Activated T-helper 2 cell treated with anti-CD3 and anti-CD28 coated beads, Interferon-gamma antibody, Interleukin-2, Interleukin-4, amounts not matched to agents 10 μg/mL and 5 μg/mL and 100 μg/mL, durations not matched to agents 14 hours and 24 hours and 36 hours (primary cell): ENCODE results near the gene KIAA1217. TPM values are rescaled to one million over a fixed set of nuclear protein-coding genes. Genes with fewer than 3 reads are reported as not detected.

Experiments used
- DNase-seq: peaks from one replicate; pipeline ENCODE4 v3.0.0; 2021; ENCODE audit warnings: low spot score
- H3K27ac Mint-ChIP-seq: one replicate; pipeline ENCODE4 v1.8.0; 2021; ENCODE audit warnings: mixed read lengths
- H3K27me3 Mint-ChIP-seq: one replicate; pipeline ENCODE4 v1.8.0; 2021; ENCODE audit warnings: low read depth, mixed read lengths
- H3K36me3 Mint-ChIP-seq: one replicate; pipeline ENCODE4 v1.8.0; 2021; ENCODE audit warnings: low read depth, mixed read lengths
- H3K4me1 Mint-ChIP-seq: one replicate; pipeline ENCODE4 v1.8.0; 2021; ENCODE audit warnings: low read depth, mixed read lengths
- H3K4me3 Mint-ChIP-seq: one replicate; pipeline ENCODE4 v1.8.0; 2021; ENCODE audit warnings: low read depth, mild to moderate bottlenecking, moderate library complexity, mixed read lengths
- H3K9me3 Mint-ChIP-seq: one replicate; pipeline ENCODE4 v1.8.0; 2021; ENCODE audit warnings: mixed read lengths
- intact Hi-C: fragments of 100-400 bp; cut with micrococcal nuclease; formaldehyde crosslinking; loops from one replicate; pipeline ENCODE4 v1.15.1; 2023
- total RNA-seq: library from RNA; stranded (reverse); gene quantifications from 2 replicates; pipeline ENCODE4 v1.2.3, GENCODE V29; 2022

KIAA1217 gene
- total RNA-seq, 1 donor from 2014 or later, result 0.62 TPM

DNA sequence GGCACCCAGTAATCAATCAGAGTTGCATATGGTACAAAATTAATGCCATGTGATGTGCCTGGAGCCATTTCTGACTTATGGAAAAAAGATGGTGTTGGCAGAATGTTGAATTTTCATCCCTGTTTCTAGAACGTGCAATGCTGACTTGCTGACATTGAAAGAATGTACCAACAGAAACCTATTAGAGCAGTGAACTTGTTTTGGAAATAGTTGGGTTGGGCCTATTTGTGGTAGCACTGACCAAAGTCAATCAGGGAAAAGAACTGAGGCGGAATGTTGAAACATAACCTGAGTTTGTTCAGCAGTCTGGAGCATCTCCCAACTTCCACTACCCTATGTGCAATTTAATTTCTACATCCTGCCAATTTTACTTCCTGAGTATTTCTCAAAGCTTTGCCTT is 11.7 kb upstream of the KIAA1217 start:
- no peak for DNase-seq
- no peak overlapping the region for H3K27ac Mint-ChIP-seq
- H3K4me3 Mint-ChIP-seq, result no peak overlapping the region
- peaks cover 1% of the 10 kb centered on the region for H3K27me3 Mint-ChIP-seq
- intact Hi-C loops, result loop anchor here (2.0 to 10.0 kb wide), 3 partner anchors 205 to 882 kb away; no protein-coding TSS in a partner anchor
- H3K36me3 Mint-ChIP-seq, result no peaks in the 10 kb centered on the region
- H3K4me1 Mint-ChIP-seq, result no peaks in the 10 kb centered on the region
- H3K9me3 Mint-ChIP-seq, result no peaks in the 10 kb centered on the region

GRCh38 chr10:24201503-24202180 is 7.3 kb upstream of the KIAA1217 start:
- no peak overlapping the region for H3K27ac Mint-ChIP-seq
- intact Hi-C loops, result no loop called here
- peaks cover 19% of the 10 kb centered on the region for H3K27me3 Mint-ChIP-seq
- DNase-seq, result no peak
- no peaks in the 10 kb centered on the region for H3K36me3 Mint-ChIP-seq
- H3K4me3 Mint-ChIP-seq, result no peak overlapping the region
- no peaks in the 10 kb centered on the region for H3K9me3 Mint-ChIP-seq
- peaks cover 6% of the 10 kb centered on the region for H3K4me1 Mint-ChIP-seq

DNA sequence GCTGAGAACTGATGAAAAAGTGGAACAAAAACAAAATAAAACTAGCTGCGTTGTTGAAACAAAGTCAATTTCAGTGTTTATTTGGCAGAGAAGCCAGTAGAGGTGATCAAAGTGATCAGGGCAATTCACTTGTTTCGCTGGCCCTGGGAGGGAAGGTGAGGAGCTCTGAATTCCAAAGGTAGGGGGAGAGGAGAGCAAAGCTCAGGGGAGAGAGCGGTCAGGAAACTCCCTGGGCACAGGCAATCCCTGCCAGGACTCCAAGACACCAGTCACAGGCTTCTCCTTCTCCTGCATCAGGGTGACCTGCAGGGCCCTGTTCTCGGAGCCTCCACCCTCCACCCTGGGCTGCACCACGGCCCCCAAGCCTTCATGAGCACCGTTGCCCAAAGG is 6.8 kb upstream of the KIAA1217 start:
- intact Hi-C loops, result no loop called here
- DNase-seq, result no peak
- H3K27me3 Mint-ChIP-seq, result peaks cover 20% of the 10 kb centered on the region
- H3K27ac Mint-ChIP-seq, result no peak overlapping the region
- H3K4me3 Mint-ChIP-seq, result no peak overlapping the region
- no peaks in the 10 kb centered on the region for H3K36me3 Mint-ChIP-seq
- H3K4me1 Mint-ChIP-seq, result peaks cover 6% of the 10 kb centered on the region
- H3K9me3 Mint-ChIP-seq, result no peaks in the 10 kb centered on the region

DNA sequence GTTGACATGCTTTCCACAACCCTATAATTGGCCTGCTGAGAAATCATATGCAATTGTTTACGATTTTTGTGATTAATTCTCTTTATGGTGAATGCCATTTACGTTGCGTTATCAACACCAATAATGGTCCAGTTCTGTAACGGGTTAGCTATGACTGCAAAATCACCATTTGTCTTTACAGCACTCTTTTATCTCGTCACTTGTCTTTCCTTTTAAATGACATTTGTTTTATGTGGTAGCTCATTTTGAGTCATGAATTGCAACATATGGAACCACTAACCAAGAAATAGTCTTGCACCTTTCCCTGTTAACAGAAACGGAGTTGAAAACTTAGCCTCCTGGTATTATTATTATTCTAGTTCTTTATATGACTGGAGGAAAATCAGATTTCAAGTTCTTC is 3.1 kb upstream of the KIAA1217 start:
- Mint-ChIP-seq H3K27me3 (peaks cover 46% of the 10 kb centered on the region), H3K4me1 (peaks cover 24% of the 10 kb centered on the region), H3K27ac (no peak overlapping the region), H3K9me3 (no peaks in the 10 kb centered on the region), H3K36me3 (no peaks in the 10 kb centered on the region), H3K4me3 (no peak overlapping the region)
- no peak for DNase-seq
- intact Hi-C loops, result loop anchor here (5.0 kb wide), 1 partner anchor 256 kb away; no protein-coding TSS in a partner anchor

GRCh38 chr10:24206334-24206733 is 2.6 kb upstream of the KIAA1217 start:
- intact Hi-C loops, result loop anchor here (5.0 kb wide), 1 partner anchor 256 kb away; no protein-coding TSS in a partner anchor
- no peak overlapping the region for H3K4me3 Mint-ChIP-seq

GRCh38 chr10:24206926-24207325 is 2.0 kb upstream of the KIAA1217 start:
- DNase-seq, result no peak
- H3K27ac Mint-ChIP-seq, result no peak overlapping the region
- no peak overlapping the region for H3K4me3 Mint-ChIP-seq
- intact Hi-C loops, result loop anchor here (5.0 kb wide), 1 partner anchor 255 kb away; no protein-coding TSS in a partner anchor
- no peaks in the 10 kb centered on the region for H3K9me3 Mint-ChIP-seq
- no peaks in the 10 kb centered on the region for H3K36me3 Mint-ChIP-seq
- H3K4me1 Mint-ChIP-seq, result peaks cover 24% of the 10 kb centered on the region
- H3K27me3 Mint-ChIP-seq, result peaks cover 50% of the 10 kb centered on the region

More at GRCh38 chr10:24206334-24206733, 2.6 kb upstream of the KIAA1217 start:
- H3K9me3 Mint-ChIP-seq, result no peaks in the 10 kb centered on the region
- H3K27me3 Mint-ChIP-seq, result peaks cover 48% of the 10 kb centered on the region
- H3K36me3 Mint-ChIP-seq, result no peaks in the 10 kb centered on the region
- H3K4me1 Mint-ChIP-seq, result peaks cover 24% of the 10 kb centered on the region
- no peak for DNase-seq
- H3K27ac Mint-ChIP-seq, result no peak overlapping the region

DNA sequence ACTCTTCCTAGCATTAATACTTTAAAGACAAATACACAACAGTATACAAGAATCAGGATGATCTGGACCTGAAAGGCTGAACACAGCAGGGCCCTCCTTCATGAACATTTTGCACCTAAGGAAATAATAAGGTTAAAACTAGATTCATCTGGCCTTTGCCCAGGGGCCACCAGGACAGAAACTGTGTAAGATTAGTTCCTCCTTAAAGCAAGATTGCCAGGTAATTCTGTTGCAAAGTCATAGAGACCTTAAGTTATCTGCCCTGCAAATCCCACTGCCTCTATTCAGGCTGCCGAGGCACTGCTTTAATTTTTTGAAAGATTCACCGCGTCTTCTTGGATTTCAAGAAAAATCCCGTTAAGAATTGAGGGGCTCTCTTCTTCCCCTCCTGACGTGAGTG is 1.6 kb upstream of the KIAA1217 start:
- Mint-ChIP-seq H3K27me3 (peaks cover 52% of the 10 kb centered on the region), H3K36me3 (no peaks in the 10 kb centered on the region), H3K27ac (no peak overlapping the region), H3K4me1 (peaks cover 24% of the 10 kb centered on the region), H3K4me3 (no peak overlapping the region), H3K9me3 (no peaks in the 10 kb centered on the region)
- intact Hi-C loops, result loop anchor here (5.0 kb wide), 1 partner anchor 255 kb away; no protein-coding TSS in a partner anchor
- DNase-seq, result no peak

GRCh38 chr10:24207781-24208611 is 942 bp upstream of the KIAA1217 start:
- Mint-ChIP-seq H3K36me3 (no peaks in the 10 kb centered on the region), H3K4me3 (no peak overlapping the region), H3K27ac (no peak overlapping the region), H3K4me1 (peaks cover 24% of the 10 kb centered on the region), H3K9me3 (no peaks in the 10 kb centered on the region), H3K27me3 (peaks cover 47% of the 10 kb centered on the region)
- intact Hi-C loops, result loop anchor here (5.0 kb wide), 1 partner anchor 254 kb away; no protein-coding TSS in a partner anchor
- DNase-seq, result no peak

DNA sequence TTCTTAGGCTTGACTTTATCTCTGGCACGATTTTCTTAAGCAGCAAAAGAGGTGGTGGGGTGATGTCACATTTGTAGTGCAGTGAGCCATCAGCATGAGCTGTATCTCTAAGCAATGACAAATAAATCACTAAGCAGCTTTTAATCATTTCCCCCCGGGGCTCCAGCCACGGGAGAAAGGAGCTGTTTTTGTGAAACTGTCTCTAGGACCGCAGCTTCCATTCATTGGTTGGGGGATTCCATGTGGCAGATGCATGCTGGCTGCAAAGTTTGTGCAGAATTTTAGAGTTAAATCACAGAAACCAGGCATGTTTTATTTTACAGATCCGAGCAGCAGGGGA is 464 bp downstream of the KIAA1217 start:
- H3K27ac Mint-ChIP-seq, result peak overlapping the region; percentile 53
- H3K36me3 Mint-ChIP-seq, result no peaks in the 10 kb centered on the region
- intact Hi-C loops, result loop anchor here (5.0 kb wide), 1 partner anchor 253 kb away; no protein-coding TSS in a partner anchor
- DNase-seq, result no peak
- H3K4me3 Mint-ChIP-seq, result peak overlapping the region; percentile 55
- peaks cover 24% of the 10 kb centered on the region for H3K4me1 Mint-ChIP-seq
- H3K27me3 Mint-ChIP-seq, result peaks cover 44% of the 10 kb centered on the region
- H3K9me3 Mint-ChIP-seq, result no peaks in the 10 kb centered on the region

DNA sequence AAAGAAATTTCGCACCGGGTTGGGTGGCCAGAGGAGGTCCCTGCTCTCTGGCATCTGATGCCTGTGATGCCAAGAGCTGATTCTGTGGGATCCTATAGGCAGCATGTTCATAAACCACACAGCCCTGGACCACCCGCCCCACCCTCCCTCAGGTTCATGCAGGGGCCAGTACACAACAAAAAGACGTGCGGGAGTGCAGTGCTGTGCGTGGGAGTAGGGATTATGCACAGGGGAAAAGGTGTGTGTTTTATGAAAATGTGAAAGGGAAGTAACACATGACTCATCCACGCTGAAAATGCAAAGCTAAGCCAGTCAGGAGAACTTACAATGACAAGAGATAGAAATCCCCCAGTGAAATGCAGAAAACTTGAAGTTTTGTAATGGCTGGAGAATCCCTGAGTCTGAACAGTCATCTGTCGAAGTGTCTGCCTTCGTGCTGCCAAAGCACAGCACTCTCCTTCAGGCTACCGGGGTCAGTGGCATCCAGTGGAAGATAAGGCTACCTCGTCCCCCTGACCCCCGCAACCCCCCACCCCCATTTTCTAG is 1.1 kb downstream of the KIAA1217 start:
- Mint-ChIP-seq H3K27ac (peak overlapping the region; percentile 69), H3K9me3 (no peaks in the 10 kb centered on the region), H3K27me3 (peaks cover 42% of the 10 kb centered on the region), H3K36me3 (no peaks in the 10 kb centered on the region), H3K4me1 (peaks cover 24% of the 10 kb centered on the region), H3K4me3 (peak overlapping the region; percentile 55)
- intact Hi-C loops, result loop anchor here (1.0 to 5.0 kb wide), 3 partner anchors 173 to 392 kb away; no protein-coding TSS in a partner anchor
- no peak for DNase-seq

- no peak overlapping the region for H3K27ac Mint-ChIP-seq
- intact Hi-C loops, result loop anchor here (1.0 to 5.0 kb wide), 2 partner anchors 173 to 392 kb away; no protein-coding TSS in a partner anchor
- no peak overlapping the region for H3K4me3 Mint-ChIP-seq
- H3K27me3 Mint-ChIP-seq, result peaks cover 43% of the 10 kb centered on the region
- DNase-seq, result no peak
- H3K36me3 Mint-ChIP-seq, result no peaks in the 10 kb centered on the region
- no peaks in the 10 kb centered on the region for H3K9me3 Mint-ChIP-seq
- H3K4me1 Mint-ChIP-seq, result peaks cover 24% of the 10 kb centered on the region
Measured at GRCh38 chr10:24210501-24210900, 1.6 kb downstream of the KIAA1217 start.

DNA sequence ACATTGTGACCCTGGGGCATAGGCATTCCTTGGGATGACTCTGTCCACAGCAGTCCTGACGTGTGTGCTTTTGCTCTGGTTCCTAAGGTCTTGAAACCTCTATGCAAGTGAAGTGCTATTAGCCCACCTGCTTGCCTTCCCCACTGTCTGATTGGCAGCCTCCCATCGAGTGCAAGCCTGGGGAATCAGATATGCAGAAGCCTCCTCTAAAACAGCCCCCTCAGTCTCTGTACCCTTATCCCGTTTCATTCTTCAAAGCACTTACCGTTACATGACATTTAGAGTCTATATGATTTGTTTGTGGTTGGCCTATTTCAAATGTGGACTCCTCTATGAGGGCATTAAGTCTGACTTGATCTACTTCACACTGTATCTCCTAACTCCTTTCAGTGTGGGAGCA is 4.3 kb downstream of the KIAA1217 start:
- Mint-ChIP-seq H3K36me3 (no peaks in the 10 kb centered on the region), H3K27me3 (peaks cover 31% of the 10 kb centered on the region), H3K27ac (no peak overlapping the region), H3K4me3 (no peak overlapping the region), H3K9me3 (no peaks in the 10 kb centered on the region), H3K4me1 (peaks cover 18% of the 10 kb centered on the region)
- intact Hi-C loops, result loop anchor here (5.0 kb wide), 1 partner anchor 389 kb away; no protein-coding TSS in a partner anchor
- DNase-seq, result no peak
